GM18507 (cell line): Measurements from ENCODE around the gene BICRA.

ENCODE experiments used
- DNase-seq: peaks from one replicate; pipeline ENCODE4 v3.0.0; 2011; ENCODE audit warnings: low read depth; ENCODE audit not compliant: insufficient read length; ENCODE audit errors: extremely low spot score
- FAIRE-seq: peaks from 2 replicates; lab custom pipeline; 2011; peaks lifted over from hg19 to GRCh38; lab: Jason Lieb, UNC

The BICRA gene

DNA sequence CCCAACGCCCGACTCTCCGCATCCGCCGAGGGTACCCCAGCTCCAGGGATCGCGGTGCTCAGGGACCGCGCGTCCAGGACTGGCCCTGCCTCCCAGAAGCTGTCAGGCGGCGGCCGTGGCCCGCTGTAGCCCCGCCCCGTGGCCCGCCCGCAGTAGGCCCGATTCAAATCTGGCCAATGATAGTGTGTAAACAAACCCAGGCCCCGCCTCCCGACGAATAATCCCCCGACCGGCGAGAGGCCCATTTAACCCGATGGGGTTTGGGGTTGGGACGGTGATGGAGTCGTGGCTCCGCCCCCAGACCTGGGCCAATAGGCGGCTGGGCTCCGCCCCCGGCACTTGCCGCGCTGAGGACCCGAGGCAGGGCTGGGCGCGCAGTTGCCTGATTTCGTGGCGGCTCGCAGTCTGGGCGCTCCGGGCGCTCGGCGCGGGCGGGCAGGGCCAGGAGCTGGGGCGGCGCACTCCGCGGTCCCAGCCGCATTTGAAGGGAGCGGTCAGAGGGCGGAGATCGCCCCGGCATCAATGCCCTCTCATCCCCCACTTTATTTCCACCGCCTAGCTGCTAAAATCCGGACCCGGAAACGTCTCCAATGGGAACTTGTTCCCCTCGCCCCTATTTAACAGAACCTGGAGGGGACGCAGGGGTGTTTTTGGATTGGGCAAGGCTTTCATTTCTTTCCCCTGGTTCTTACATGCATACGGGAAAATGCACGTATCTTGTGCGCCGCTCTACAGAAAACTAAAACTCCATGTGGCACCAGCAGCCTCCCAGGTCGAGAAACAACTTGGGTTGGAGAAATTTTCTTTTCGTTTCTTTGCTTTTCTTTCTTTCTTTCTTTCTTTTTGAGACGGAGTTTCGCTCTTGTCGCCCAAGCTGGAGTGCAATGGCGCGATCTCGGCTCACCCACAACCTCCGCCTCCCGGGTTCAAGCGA, 8.4 kb upstream of the BICRA start:
- DNase-seq (peak; percentile 99), FAIRE-seq (peak; percentile 96)

DNA sequence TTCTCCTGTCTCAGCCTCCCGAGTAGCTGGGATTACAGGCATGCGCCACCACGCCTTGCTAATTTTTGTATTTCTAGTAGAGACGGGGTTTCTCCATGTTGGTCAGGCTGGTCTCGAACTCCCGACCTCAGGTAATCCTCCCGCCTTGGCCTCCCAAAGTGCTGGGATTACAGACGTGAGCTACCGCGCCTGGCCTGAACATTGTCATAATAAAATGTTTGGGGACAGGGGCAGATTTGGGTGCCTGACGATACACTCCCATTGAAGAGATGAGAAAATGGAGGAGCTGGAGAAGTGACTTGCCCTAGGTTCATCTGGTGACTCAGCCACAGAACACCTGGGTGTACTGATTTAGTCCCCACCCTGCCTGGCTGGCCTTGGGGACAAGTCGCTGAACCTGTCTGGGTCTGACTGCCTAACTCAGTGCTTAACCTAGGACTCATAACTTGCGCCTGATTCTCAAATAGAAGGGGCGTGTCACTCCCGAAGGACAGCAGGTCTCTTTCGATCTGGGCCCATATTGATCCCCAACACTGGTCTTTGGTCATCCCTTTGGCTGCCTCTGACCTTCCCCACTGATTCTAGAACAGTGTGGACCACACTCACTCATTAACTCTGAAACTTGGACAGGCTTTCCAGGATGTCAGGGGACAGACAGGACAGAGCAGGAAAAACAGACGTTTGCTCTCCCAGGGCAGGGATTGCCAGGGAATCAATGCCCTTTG, 7.6 kb upstream of the BICRA start:
- FAIRE-seq (no peak), DNase-seq (no peak)

- FAIRE-seq (no peak), DNase-seq (no peak)
Observed at GRCh38 chr19:47603706-47604565, 5.0 kb upstream of the BICRA start.

GRCh38 chr19:47607564-47608073, 1.3 kb upstream of the BICRA start:
- FAIRE-seq, result no peak
- no peak for DNase-seq

DNA sequence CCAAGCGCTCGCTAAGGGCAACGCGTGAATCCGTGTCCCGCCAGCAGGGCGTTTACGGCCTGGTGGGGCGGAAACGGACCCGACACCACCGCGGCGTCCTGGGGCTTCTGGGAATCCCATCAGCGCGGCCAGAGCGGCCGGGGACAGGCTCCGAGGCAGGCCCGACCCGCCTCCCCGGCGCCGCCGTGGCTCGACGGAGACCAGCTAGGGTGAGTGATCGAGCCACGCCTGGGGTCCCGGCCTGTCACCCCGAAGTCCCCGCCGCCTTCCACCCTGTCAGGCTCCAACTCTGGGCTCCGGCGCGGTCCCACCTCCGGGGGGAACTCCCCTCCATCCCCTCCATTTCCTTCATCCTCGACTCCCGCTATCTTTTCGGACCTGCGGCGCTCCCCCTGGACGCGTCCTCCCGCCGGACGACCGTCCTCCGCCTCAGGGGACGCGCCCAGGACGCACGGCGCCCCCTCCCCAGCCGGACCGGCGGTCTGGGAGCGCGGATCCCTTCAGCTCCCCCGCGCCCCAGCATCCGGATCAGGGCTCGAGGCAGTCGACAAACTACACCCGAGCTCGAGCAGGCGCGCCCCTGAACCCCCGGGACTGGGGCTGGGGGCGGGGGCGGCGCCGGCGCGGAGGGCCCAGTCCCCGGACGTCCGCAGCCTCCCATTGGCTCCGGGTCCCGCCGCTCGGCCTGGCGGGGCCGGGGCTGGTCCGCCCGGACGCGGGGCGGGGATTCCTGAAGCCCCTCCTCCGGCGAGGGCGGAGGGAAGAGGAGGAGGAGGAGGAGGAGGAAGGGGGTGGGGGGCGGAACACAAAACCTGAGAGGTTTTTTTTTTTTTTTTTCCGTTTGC, 638 bp upstream of the BICRA start:
- FAIRE-seq (peak; percentile 90), DNase-seq (peak; percentile 93)

DNA sequence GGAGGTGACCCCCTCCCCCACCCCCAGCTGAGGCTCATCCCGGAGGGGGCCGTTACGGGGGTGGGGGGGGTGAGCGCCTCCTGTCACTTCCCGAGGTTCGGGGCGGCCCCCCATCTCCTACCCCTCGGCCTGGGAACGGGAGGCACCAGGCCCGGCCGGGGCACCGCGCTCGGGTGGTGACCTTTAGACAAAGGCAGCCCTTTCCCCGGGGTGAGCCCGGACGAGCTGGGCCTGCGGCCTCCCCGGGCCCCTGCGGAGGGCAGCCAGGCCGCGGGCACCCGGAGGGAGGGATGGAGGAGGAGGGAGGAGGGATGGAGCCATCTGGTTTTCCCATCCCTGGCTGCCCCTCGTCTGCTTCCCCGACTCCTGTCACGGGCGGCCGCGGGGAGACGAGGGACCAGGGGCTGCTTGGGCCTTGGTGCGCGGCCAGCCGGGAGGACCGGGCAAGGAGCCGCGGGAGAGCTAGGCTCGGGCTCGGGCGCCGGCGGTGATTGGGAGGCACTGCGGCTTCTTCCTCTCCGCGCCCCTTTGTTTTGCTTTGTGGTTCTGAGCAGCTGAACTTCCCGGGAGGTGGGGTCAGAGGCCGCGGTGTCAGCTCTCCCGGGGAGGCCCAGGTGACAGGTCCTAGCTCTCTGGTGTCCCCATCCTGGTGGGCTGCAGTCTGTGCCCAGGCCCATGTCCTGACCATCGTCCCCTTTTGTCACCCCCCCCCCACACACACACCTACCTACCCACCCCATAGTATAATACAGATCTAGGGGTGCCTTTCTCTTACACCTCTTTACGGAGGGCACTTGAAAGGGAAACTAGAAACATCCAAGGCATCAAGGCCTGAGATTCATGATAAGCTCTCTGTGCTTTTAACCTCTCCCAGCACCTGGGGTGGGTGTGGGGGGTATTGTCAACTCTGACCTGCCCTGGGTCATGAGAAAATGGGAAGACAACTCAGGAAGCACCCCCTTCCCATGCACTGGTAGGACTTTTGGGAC, 1.3 kb downstream of the BICRA start:
- DNase-seq (no peak), FAIRE-seq (no peak)

GRCh38 chr19:47610902-47611301, 2.0 kb downstream of the BICRA start:
- no peak for DNase-seq
- FAIRE-seq, result no peak

- FAIRE-seq, result no peak
- no peak for DNase-seq
Observed at GRCh38 chr19:47613165-47614020, 4.5 kb downstream of the BICRA start.

DNA sequence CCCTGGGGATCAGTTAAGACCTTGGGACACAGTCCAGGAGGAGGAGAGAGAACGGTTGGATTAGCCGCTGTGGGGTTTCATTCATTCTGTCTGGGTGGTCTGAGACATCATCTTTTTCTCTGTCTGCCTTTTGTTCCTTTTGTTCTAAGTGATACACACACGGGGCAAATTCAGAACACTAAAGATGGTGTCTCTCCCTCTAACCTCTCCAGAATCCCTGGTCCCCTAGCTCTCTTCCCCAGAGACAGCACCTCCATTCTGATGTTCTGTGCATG, 5.0 kb downstream of the BICRA start:
- no peak for FAIRE-seq
- DNase-seq, result no peak

DNA sequence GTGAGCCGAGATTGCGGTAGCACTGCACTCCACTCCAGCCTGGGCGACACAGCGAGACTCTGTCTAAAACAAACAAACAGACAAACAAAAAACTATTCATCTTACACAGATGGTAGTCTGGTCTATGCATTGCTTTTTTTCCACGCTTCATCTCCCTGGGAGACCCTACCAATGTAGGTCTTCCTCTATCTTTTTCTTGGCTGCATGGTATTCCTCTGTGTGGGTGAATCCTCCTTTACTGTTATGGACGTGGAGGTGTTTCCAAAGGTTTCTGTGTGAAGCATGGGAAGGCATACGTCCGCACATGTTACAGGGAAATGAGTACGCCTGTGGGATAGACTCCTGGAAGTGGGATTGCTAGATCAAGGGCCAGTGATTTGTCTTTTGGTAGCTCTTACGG, 5.6 kb downstream of the BICRA start:
- FAIRE-seq (no peak), DNase-seq (no peak)

DNA sequence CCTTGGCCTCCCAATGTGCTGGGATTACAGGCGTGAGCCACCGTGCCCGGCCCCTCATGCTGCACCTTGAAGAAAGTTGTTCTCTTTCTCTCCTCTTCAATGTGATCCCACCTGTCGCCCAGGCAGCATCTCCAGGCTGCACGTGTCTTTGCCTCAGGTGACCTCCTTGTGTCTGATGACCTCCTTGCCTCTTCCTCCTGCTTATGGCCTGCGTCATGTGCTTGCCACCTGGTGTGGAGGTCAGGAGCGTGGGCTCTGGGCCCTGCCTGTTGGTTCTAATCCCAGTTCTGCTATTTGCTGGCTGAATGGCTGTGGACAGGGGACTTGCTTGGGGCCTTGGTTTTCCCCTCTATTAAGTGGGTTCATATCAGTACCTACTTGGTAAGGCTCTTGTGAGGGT, 6.3 kb downstream of the BICRA start:
- no peak for DNase-seq
- FAIRE-seq, result no peak

GRCh38 chr19:47615714-47616113, 6.8 kb downstream of the BICRA start:
- DNase-seq, result no peak
- FAIRE-seq, result no peak

GRCh38 chr19:47618771-47619170, 9.8 kb downstream of the BICRA start:
- DNase-seq (no peak), FAIRE-seq (no peak)

- FAIRE-seq (no peak), DNase-seq (no peak)
Observed at GRCh38 chr19:47619763-47620162, 10.8 kb downstream of the BICRA start.

- DNase-seq (no peak), FAIRE-seq (no peak)
Observed at GRCh38 chr19:47623151-47623920, 14.4 kb downstream of the BICRA start.

DNA sequence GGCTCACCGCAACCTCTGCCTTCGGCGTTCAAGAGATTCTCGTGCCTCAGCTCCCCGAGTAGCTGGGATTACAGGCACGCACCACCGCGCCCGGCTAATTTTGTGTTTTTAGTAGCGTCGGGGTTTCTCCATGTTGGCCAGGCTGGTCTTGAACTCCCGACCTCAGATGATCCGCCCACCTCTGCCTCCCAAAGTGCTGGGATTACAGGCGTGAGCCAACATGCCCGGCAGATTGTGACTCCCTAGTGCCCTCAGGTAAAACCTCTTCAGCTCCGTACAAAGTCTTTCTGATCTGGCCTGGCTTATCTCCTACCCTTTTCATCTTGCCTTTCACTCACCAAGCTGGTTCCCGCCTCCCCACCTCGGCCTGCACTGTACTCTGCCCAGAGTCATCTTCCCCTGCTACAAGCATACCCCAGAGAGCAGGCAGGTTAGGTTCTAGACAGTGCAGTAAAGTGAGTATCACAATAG, 15.0 kb downstream of the BICRA start:
- no peak for FAIRE-seq
- no peak for DNase-seq
